ENCODE measurements around the gene LMOD3. TPM values are rescaled to one million over a fixed set of nuclear protein-coding genes. Genes with fewer than 3 reads are reported as not detected.

Gene LMOD3
- total and polyA plus RNA-seq, 2 donors (not counting 1 experiment from before 2014, with no cell fraction given): not detected

Other genes starting within 250 kb of the LMOD3 start
- not detected in 2 replicates for gene TAFA4, start 190.0 kb downstream of the LMOD3 start, total RNA-seq
- not detected in 2 replicates for gene TAFA4, start 190.0 kb downstream of the LMOD3 start, polyA plus RNA-seq
- 11.3 and 15.5 TPM in 2 replicates for gene EOGT, start 108.9 kb downstream of the LMOD3 start, total RNA-seq
- gene EOGT, start 108.9 kb downstream of the LMOD3 start, polyA plus RNA-seq: 1.6 and 1.7 TPM in 2 replicates
- gene TMF1, start 70.3 kb downstream of the LMOD3 start, total RNA-seq: 65.1 and 69.3 TPM in 2 replicates
- 6.8 and 12.2 TPM in 2 replicates for gene TMF1, start 70.3 kb downstream of the LMOD3 start, polyA plus RNA-seq
- gene UBA3, start 42.2 kb downstream of the LMOD3 start, total RNA-seq: 89.4 and 99.8 TPM in 2 replicates
- gene UBA3, start 42.2 kb downstream of the LMOD3 start, polyA plus RNA-seq: 42.2 and 55.2 TPM in 2 replicates
- 89.1 and 89.5 TPM in 2 replicates for gene ARL6IP5, start 37.7 kb downstream of the LMOD3 start, total RNA-seq
- gene ARL6IP5, start 37.7 kb downstream of the LMOD3 start, polyA plus RNA-seq: 24.0 and 39.5 TPM in 2 replicates

All from B cell (primary cell).